Heart right ventricle (tissue), 16 donors: ENCODE results near the gene PAPPA. TPM values are rescaled to one million over a fixed set of nuclear protein-coding genes. Genes with fewer than 3 reads are reported as not detected.

Experiments
- ATAC-seq, 8 donors: fragments of 200-7000 bp; cut with Tn5 transposase; one replicate each; pipeline ENCODE4 v1.9.1; 2020; ENCODE audit warnings: mild to moderate bottlenecking in 8 of 8, moderate library complexity in 8 of 8, moderate number of reproducible peaks in 1 of 8
- DNase-seq, 2 donors: peaks; one replicate each; pipeline ENCODE4 v3.0.0-alpha.2; 2020
- H3K27ac ChIP-seq, 10 donors: fragments of 200-600 bp; sonication (generic) in 2 of 10; one replicate each; pipeline versions ENCODE4 v1.5.0 to v1.8.0; 2020 to 2022; ENCODE audit warnings: mild to moderate bottlenecking in 3 of 10
- H3K27me3 ChIP-seq, 7 donors: fragments of 200-600 bp; one replicate each; pipeline ENCODE4 v1.8.0; 2021 to 2022; ENCODE audit warnings: mild to moderate bottlenecking in 2 of 7
- H3K36me3 ChIP-seq, 9 donors: fragments of 200-600 bp; sonication (generic) in 1 of 9; one replicate each; pipeline versions ENCODE4 v1.5.0 to v1.8.0; 2020 to 2022; ENCODE audit warnings: mild to moderate bottlenecking in 2 of 9
- H3K4me1 ChIP-seq, 9 donors: fragments of 200-600 bp; sonication (generic) in 1 of 9; one replicate each; pipeline versions ENCODE4 v1.5.0 to v1.8.0; 2020 to 2022; ENCODE audit warnings: mild to moderate bottlenecking in 4 of 9
- H3K4me3 ChIP-seq, 10 donors: fragments of 200-600 bp; sonication (generic) in 2 of 10; one replicate each; pipeline versions ENCODE4 v1.5.0 to v1.8.0; 2020 to 2022; ENCODE audit warnings: mild to moderate bottlenecking in 7 of 10, moderate library complexity in 2 of 10
- H3K9me3 ChIP-seq, 11 donors: fragments of 200-600 bp in 10 of 11; sonication (generic) in 2 of 11; one replicate each; pipeline versions ENCODE4 v1.5.0 to v1.8.0; 2013 to 2022; ENCODE audit warnings: mild to moderate bottlenecking in 2 of 11, control low read depth in 1 of 11, moderate library complexity in 1 of 11
- CTCF ChIP-seq, 9 donors: fragments of 200-600 bp; sonication (generic) in 2 of 9; IDR thresholded peaks; one replicate each; pipeline versions ENCODE4 v1.5.0 to v1.8.0; 2021 to 2022; ENCODE audit warnings: antibody characterized with exemption in 9 of 9, mild to moderate bottlenecking in 5 of 9, moderate library complexity in 1 of 9
- WGBS, 2 donors: extraction: QIAGEN DNeasy Blood & Tissue Kit; methylation state at CpG; one replicate each; pipeline ENCODE4 v1.1.7; 2013; ENCODE audit warnings: inconsistent platforms in 1 of 2; 5-methylcytosine and 5-hydroxymethylcytosine counted together
- intact Hi-C, 10 donors: fragments of 100-400 bp; cut with DNase I; formaldehyde crosslinking; loops; one replicate each; pipeline versions ENCODE4 v1.11.1 to v1.14.2; 2022
- polyA plus RNA-seq, 2 donors: library from polyadenylated mRNA; stranded (reverse); fragments of 200-250 nt; gene quantifications; one replicate each; pipeline ENCODE4 v1.2.3, GENCODE V29; 2013
- total RNA-seq, 10 donors: library from RNA; stranded (reverse); fragmentation: NEBNext Ultra II Directional in 3 of 10; extraction: Animal tissue kit (Norgen Biotek cat#: 25700) in 3 of 10; gene quantifications; one replicate each; pipeline versions ENCODE4 v1.2.1 to v1.2.4, GENCODE V29; 2021 to 2023
- donor health status: Arrhythmogenic right ventricular cardiomyopathy.
- donor health status: ischemic (EF 13 %, LVEDD 7.1; RV severe dilation, severe dysfunction).
- donor health status: healthy with polysubstance abuse.
- donor health status: DM: no; HTN: yes; CAD: no.
- donor health status: DM: no; HTN: no; CAD: no.
- donor health status: ischemic (EF 25% LVEDD 6.9; RV normal size, moderate dysfunction).
- donor health status: ischemic (EF 25% LVEDD 5.7; RV mildly dilated, moderate dysfunction).
- donor health status: healthy.
- donor health status: DM: yes; HTN: yes; CAD: no.
- donor health status: Ischemic cardiomyopathy.
- donor health status: ischemic (EF 35%, LVEDD 5.7; RV mildly dilated, moderate dysfunction).
- donor health status: nonischemic (EF 11% LVEDD 7.7; RV severe dilation, severe dysfunction).
- donor health status: DM: yes; HTN: yes; CAD: no.
- donor health status: PGD.
- donor health status: ischemic (EF 29% LVEDD 5.4; RV normal size, mild dysfunction).
- donor health status: nonischemic (EF 23%, LVEDD 6.1; RV moderate dilation, normal function).

PAPPA gene
- total and polyA plus RNA-seq, 12 donors: 0.15 to 3.4 (median 1.2) TPM

GRCh38 chr9:116189683-116190082 is 36.1 kb downstream of the PAPPA start:
- no peak for TF ChIP-seq CTCF (IDR thresholded peaks at IDR 0.05)
- 73 to 83% methylated on average over 5 of the region's 5 CpGs for WGBS, 2 donors
- DNase-seq (no peak), ATAC-seq (no peak)
- Histone ChIP-seq H3K4me1 (no peaks in the 10 kb centered on the region), H3K36me3 (peaks cover 0 to 6% (median 0%) of the 10 kb centered on the region in 9 donors), H3K9me3 (no peaks in the 10 kb centered on the region), H3K27me3 (no peaks in the 10 kb centered on the region), H3K4me3 (no peak overlapping the region), H3K27ac (no peak overlapping the region)
- intact Hi-C loops: no loop called here

GRCh38 chr9:116190637-116191396 is 37.2 kb downstream of the PAPPA start:
- no peak for TF ChIP-seq CTCF (IDR thresholded peaks at IDR 0.05)
- H3K4me3 ChIP-seq: no peak overlapping the region
- H3K27me3 ChIP-seq: no peaks in the 10 kb centered on the region
- H3K4me1 ChIP-seq: no peaks in the 10 kb centered on the region
- no peaks in the 10 kb centered on the region for H3K9me3 ChIP-seq
- no peak for ATAC-seq
- 79 to 84% methylated on average over 6 of the region's 6 CpGs for WGBS, 2 donors
- DNase-seq: no peak
- intact Hi-C loops: no loop called here
- peaks cover 0 to 6% (median 0%) of the 10 kb centered on the region in 9 donors for H3K36me3 ChIP-seq
- no peak overlapping the region for H3K27ac ChIP-seq

- no peaks in the 10 kb centered on the region for H3K27me3 ChIP-seq
Observed at GRCh38 chr9:116191576-116192415, 38.2 kb downstream of the PAPPA start.

More at GRCh38 chr9:116191576-116192415, 38.2 kb downstream of the PAPPA start:
- no peaks in the 10 kb centered on the region for H3K4me1 ChIP-seq
- DNase-seq (no peak), ATAC-seq (no peak)
- 80 to 84% methylated on average over 2 of the region's 2 CpGs for WGBS, 2 donors
- H3K4me3 ChIP-seq: no peak overlapping the region
- no peaks in the 10 kb centered on the region for H3K9me3 ChIP-seq
- no peak overlapping the region for H3K27ac ChIP-seq
- peaks cover 0 to 6% (median 0%) of the 10 kb centered on the region in 9 donors for H3K36me3 ChIP-seq
- no peak for TF ChIP-seq CTCF (IDR thresholded peaks at IDR 0.05)
- intact Hi-C loops: no loop called here
